Nephron (organoid): ENCODE measurements around the gene POLR3K.
"Not testable (repeated sequence)": the region's sequence is repeated elsewhere in the genome, so short reads cannot be mapped to it uniquely, and the experiment has no call there.

Source experiments
- H3K27ac Mint-ChIP-seq, 3 experiments: 2 replicates each; pipeline ENCODE4 v1.8.0; 2020; ENCODE audit warnings: mixed read lengths in 3 of 3, mild to moderate bottlenecking in 2 of 3, moderate library complexity in 1 of 3
- H3K27me3 Mint-ChIP-seq: 2 replicates; pipeline ENCODE4 v1.8.0; 2021; ENCODE audit warnings: low read depth, mild to moderate bottlenecking, moderate library complexity, mixed read lengths
- H3K36me3 Mint-ChIP-seq: 2 replicates; pipeline ENCODE4 v1.8.0; 2020; ENCODE audit warnings: low read depth, mixed read lengths
- H3K4me1 Mint-ChIP-seq: 2 replicates; pipeline ENCODE4 v1.8.0; 2020; ENCODE audit warnings: mixed read lengths
- H3K4me3 Mint-ChIP-seq, 3 experiments: 2 replicates each; pipeline ENCODE4 v1.8.0; 2020; ENCODE audit warnings: mild to moderate bottlenecking in 3 of 3, mixed read lengths in 3 of 3, moderate library complexity in 2 of 3
- H3K9me3 Mint-ChIP-seq: 2 replicates; pipeline ENCODE4 v1.8.0; 2020; ENCODE audit warnings: mixed read lengths
- CTCF ChIP-seq, 3 experiments: fragments of 200-600 bp; sonication (generic); IDR thresholded peaks; one replicate each; pipeline ENCODE4 v1.5.0; 2021; ENCODE audit warnings: antibody characterized with exemption in 3 of 3; ENCODE audit not compliant: unreplicated experiment in 3 of 3

The POLR3K gene

GRCh38 chr16:38941-39892 lies 14.2 kb downstream of the POLR3K start:
- H3K27ac Mint-ChIP-seq, result no peak overlapping the region
- peaks cover 6% of the 10 kb centered on the region for H3K4me1 Mint-ChIP-seq
- H3K27me3 Mint-ChIP-seq, result no peaks in the 10 kb centered on the region
- no peaks in the 10 kb centered on the region for H3K9me3 Mint-ChIP-seq
- H3K4me3 Mint-ChIP-seq, result no peak overlapping the region
- no peak for TF ChIP-seq CTCF (IDR thresholded peaks at IDR 0.05; ENCODE audit: unreplicated experiment in 3 of 3)
- H3K36me3 Mint-ChIP-seq, result peaks cover 27% of the 10 kb centered on the region

- not testable (repeated sequence) for H3K27me3 Mint-ChIP-seq, H3K4me1 Mint-ChIP-seq, H3K9me3 Mint-ChIP-seq, H3K4me3 Mint-ChIP-seq, H3K27ac Mint-ChIP-seq
- peaks cover 19% of the 10 kb centered on the region for H3K36me3 Mint-ChIP-seq
Observed at GRCh38 chr16:38206-38605, 15.2 kb downstream of the POLR3K start.

- H3K9me3 Mint-ChIP-seq, result no peaks in the 10 kb centered on the region
- no peaks in the 10 kb centered on the region for H3K27me3 Mint-ChIP-seq
- peaks cover 7% of the 10 kb centered on the region for H3K4me1 Mint-ChIP-seq
- peaks cover 12% of the 10 kb centered on the region for H3K36me3 Mint-ChIP-seq
- H3K27ac Mint-ChIP-seq, result no peak overlapping the region
- no peak overlapping the region for H3K4me3 Mint-ChIP-seq
- no peak for TF ChIP-seq CTCF (IDR thresholded peaks at IDR 0.05; ENCODE audit: unreplicated experiment in 3 of 3)
Observed at GRCh38 chr16:37511-37910, 15.9 kb downstream of the POLR3K start.

- no peak for TF ChIP-seq CTCF (IDR thresholded peaks at IDR 0.05; ENCODE audit: unreplicated experiment in 3 of 3)
Observed at GRCh38 chr16:36336-36984, 16.9 kb downstream of the POLR3K start.

GRCh38 chr16:35678-36305 lies 17.6 kb downstream of the POLR3K start:
- H3K36me3 Mint-ChIP-seq, result no peaks in the 10 kb centered on the region
- H3K9me3 Mint-ChIP-seq, result no peaks in the 10 kb centered on the region
- H3K4me3 Mint-ChIP-seq, result no peak overlapping the region
- H3K27me3 Mint-ChIP-seq, result no peaks in the 10 kb centered on the region
- H3K4me1 Mint-ChIP-seq, result peaks cover 7% of the 10 kb centered on the region
- H3K27ac Mint-ChIP-seq, result no peak overlapping the region
- no peak for TF ChIP-seq CTCF (IDR thresholded peaks at IDR 0.05; ENCODE audit: unreplicated experiment in 3 of 3)

More at GRCh38 chr16:36336-36984, 16.9 kb downstream of the POLR3K start:
- Mint-ChIP-seq H3K27me3 (no peaks in the 10 kb centered on the region), H3K9me3 (no peaks in the 10 kb centered on the region), H3K4me3 (no peak overlapping the region), H3K4me1 (peaks cover 7% of the 10 kb centered on the region), H3K27ac (no peak overlapping the region), H3K36me3 (peaks cover 2% of the 10 kb centered on the region)

- Mint-ChIP-seq H3K9me3 (no peaks in the 10 kb centered on the region), H3K36me3 (no peaks in the 10 kb centered on the region), H3K27ac (no peak overlapping the region), H3K27me3 (no peaks in the 10 kb centered on the region), H3K4me1 (peaks cover 7% of the 10 kb centered on the region), H3K4me3 (no peak overlapping the region)
- TF ChIP-seq CTCF (IDR thresholded peaks at IDR 0.05; ENCODE audit: unreplicated experiment in 3 of 3), result no peak
Observed at GRCh38 chr16:35011-35677, 18.3 kb downstream of the POLR3K start.
